Frontal cortex (tissue), 4 donors: ENCODE measurements around the gene DSCAM. TPM values are rescaled to one million over a fixed set of nuclear protein-coding genes. Genes with fewer than 3 reads are reported as not detected.
A peak's percentile ranks its signal among the peaks of the same experiment; 100 is the strongest.
"Not testable (repeated sequence)": the region's sequence is repeated elsewhere in the genome, so short reads cannot be mapped to it uniquely, and the experiment has no call there.

Experiments used
- DNase-seq, 2 donors: peaks; one replicate each; pipeline ENCODE4 v3.0.0; 2012; ENCODE audit warnings: low spot score in 2 of 2
- FAIRE-seq: peaks from 2 replicates; lab custom pipeline; 2012; peaks lifted over from hg19 to GRCh38; lab: Jason Lieb, UNC
- total RNA-seq: library from RNA; depleted of rRNA; stranded (reverse); fragments of >200 nt; gene quantifications from one replicate; pipeline ENCODE4 v1.2.3, GENCODE V29; 2014
- donor health status: control.
- donor health status: control.
- donor health status: control.

DSCAM gene, protein sequence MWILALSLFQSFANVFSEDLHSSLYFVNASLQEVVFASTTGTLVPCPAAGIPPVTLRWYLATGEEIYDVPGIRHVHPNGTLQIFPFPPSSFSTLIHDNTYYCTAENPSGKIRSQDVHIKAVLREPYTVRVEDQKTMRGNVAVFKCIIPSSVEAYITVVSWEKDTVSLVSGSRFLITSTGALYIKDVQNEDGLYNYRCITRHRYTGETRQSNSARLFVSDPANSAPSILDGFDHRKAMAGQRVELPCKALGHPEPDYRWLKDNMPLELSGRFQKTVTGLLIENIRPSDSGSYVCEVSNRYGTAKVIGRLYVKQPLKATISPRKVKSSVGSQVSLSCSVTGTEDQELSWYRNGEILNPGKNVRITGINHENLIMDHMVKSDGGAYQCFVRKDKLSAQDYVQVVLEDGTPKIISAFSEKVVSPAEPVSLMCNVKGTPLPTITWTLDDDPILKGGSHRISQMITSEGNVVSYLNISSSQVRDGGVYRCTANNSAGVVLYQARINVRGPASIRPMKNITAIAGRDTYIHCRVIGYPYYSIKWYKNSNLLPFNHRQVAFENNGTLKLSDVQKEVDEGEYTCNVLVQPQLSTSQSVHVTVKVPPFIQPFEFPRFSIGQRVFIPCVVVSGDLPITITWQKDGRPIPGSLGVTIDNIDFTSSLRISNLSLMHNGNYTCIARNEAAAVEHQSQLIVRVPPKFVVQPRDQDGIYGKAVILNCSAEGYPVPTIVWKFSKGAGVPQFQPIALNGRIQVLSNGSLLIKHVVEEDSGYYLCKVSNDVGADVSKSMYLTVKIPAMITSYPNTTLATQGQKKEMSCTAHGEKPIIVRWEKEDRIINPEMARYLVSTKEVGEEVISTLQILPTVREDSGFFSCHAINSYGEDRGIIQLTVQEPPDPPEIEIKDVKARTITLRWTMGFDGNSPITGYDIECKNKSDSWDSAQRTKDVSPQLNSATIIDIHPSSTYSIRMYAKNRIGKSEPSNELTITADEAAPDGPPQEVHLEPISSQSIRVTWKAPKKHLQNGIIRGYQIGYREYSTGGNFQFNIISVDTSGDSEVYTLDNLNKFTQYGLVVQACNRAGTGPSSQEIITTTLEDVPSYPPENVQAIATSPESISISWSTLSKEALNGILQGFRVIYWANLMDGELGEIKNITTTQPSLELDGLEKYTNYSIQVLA (N-terminal part only)
- 11.8 TPM for total RNA-seq

DNA sequence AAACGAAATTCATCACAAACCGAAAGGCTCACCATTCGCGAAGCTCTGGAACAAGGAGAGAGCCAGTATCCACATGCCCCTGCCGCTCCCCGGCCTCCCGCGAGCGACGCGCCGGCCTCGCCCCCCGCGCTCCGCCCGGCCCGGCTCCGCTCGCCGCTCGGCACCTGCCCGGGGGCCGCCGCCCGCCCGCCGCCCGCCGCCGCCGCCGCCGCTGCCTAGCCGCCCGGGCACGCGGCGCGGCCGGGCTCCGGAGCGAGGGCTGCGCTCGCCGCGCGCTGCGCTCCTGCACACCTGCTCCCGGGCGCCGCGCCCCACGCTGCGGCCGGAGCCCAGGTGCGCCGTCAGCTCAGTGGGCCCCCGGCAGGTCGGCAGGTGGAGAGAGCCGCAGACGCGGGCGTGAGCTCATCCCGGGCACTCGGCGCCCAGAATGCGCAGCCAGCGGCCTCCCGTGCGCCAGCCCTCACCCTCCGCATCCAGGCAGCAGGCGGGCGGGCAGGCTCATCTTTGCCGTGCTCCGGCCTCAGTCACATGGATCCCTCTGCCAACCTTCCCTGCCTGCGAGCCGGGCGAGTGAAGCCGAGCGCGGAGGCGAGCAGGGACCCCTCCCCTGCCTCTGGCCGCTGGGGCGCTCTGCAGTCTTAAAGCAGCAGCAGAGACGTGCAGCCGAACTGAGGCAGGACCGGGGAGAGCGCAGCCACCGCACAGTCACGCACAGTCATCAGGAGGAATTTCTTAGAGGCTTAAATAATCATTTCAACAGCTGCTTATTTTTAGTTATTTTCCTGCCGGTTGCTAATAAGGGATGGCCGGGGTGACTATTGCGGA, at the start of gene DSCAM:
Gene DSCAM, minus strand, starts transcription at position 572 of the 825 bp plus-strand sequence. Its CDS starts 497 bp downstream, at position 75.
- no peak for FAIRE-seq

DNA sequence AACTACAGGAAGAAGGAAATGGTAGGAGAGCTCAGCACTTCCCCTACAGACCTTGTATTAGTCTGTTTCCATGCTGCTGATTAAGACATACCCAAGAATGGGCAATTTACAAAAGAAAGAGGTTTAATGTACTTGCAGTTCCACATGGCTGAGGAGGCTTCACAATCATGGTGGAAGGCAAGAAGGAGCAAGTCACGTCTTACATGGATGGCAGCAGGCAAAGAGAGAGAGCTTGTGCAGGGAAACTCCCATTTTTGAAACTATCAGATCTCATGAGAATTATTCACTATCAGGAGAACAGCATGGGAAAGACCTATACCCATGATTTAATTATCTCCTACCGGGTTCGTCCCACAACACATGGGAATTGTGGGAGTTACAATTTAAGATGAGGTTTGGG, 48.7 kb upstream of the DSCAM start:
- not testable (repeated sequence) for FAIRE-seq, DNase-seq

More for the DNA sequence above, at the start of gene DSCAM:
- DNase-seq = no peak

DNA sequence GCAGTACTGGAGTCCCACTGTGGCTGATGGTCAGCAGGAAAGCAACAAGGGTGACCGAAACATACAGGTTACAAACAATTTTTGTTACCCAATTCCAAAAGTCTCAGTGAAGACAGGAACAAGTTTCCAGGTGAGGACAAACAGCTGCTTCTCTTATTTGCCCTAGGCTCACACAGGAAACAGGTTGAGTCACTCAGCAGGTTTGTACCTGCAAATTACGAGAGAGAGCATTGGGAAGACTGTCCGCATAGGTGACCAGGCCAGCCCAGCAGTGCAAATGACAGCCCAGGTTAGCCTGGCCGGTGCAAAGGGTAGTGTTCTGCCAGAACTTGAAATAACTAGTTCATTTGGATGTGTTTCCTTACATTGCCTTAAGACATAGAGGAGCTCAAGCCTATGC, 40.0 kb upstream of the DSCAM start:
- FAIRE-seq (no peak), DNase-seq (no peak)

DNA sequence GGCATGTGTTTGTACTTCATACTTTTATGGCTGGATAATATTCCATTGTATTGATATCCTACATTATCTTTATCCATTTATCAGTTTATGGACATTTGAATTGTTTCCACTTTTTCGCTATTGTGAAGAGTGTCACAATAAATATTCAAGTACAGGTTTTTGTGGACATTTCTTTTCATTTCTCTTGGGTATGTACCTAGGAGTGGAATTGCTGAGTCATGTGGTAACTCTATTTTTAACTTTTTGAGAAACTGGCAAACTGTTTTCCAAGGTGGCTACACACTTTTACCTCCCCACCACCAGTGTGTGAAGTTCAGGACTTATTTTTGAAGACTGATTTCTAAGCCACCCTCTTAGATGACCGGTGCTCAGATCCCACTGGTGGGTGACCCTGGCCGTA, 39.0 kb upstream of the DSCAM start:
- DNase-seq = no peak
- FAIRE-seq = no peak

GRCh38 chr21:40882192-40882915, 35.4 kb upstream of the DSCAM start:
- FAIRE-seq = no peak
- DNase-seq = no peak

DNA sequence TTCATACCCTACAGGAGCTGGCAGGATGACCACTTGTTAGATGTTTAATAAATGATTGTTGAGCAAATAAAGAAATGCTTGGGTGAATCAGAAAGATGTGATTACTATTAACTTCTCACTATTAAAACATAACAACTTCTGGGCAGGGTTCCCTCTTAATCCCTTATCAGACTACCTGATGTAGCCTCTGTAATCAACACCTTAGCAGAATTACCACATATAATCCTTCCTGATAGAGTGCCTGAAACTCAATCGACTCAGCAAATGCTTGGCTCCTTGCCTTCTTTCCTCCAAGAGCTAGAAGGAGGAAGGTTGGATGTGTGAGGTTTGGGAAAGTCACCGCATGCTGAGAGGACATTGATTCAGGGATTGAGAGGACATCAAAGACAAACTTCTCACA, 34.8 kb upstream of the DSCAM start:
- no peak for FAIRE-seq

DNA sequence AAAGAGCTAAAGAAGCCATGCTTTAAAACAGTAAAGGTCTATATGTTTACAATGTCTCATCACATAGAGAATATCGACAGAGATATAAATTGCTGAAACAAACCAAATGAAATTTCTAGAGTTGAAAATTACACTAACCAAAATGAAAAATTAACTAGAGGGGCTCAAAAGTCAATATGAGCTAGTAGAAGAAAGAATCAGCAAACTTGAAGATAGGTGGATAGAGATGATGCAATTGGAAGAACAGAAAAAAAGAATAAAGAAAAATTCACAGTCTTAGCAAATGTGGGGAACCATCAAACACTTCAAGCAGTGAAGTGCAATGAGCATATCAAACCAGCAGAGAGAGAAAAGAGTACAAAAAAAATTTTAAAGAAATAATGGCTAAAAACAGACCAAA, 24.1 kb upstream of the DSCAM start:
- DNase-seq = no peak
- FAIRE-seq = no peak

More for the DNA sequence above, 34.8 kb upstream of the DSCAM start:
- no peak for DNase-seq

DNA sequence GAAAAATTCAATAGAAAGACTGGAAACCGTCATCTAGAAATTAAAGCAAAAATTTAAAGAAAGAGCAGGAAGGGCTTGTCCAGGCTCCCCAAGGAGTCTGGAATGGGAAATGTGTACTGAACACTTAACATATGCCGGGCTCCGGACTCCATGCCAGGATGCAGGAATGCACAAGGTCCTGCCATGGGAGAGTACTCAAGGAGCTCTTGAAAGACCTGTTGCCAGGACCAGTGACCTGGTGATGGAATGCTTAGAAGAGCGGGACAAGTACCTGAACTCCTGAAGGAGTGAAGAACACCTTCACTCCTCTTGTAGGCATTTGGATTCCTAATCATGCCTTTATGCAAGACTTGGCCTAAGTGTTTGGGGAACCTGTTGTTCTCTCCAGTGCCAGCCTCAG, 16.9 kb upstream of the DSCAM start:
- DNase-seq (no peak), FAIRE-seq (no peak)

- FAIRE-seq (no peak), DNase-seq (no peak)
Measured at GRCh38 chr21:40858517-40858916, 11.6 kb upstream of the DSCAM start.

GRCh38 chr21:40853956-40854688, 7.2 kb upstream of the DSCAM start:
- no peak for DNase-seq
- no peak for FAIRE-seq

DNA sequence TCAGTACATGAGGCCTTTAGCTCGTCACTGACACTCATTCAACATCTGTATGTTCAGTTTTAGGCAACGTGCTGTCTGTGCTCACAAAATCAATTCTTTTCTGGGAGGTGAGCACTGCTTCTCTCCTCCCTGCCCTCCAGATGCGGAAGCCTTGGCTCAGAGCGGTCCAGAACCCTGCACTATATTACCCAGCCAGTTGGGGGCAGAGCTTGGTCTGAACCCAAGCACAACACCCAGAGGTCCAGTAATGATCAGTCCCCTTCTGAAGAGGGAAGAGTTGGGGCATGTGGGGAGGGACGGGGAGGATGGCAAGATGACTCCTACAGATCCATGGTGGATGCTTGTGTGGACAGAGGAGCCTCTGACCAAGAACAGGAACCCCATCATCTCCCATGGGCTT, 5.6 kb upstream of the DSCAM start:
- DNase-seq (no peak), FAIRE-seq (no peak)

GRCh38 chr21:40851749-40852148, 4.8 kb upstream of the DSCAM start:
- no peak for FAIRE-seq
- DNase-seq = no peak

DNA sequence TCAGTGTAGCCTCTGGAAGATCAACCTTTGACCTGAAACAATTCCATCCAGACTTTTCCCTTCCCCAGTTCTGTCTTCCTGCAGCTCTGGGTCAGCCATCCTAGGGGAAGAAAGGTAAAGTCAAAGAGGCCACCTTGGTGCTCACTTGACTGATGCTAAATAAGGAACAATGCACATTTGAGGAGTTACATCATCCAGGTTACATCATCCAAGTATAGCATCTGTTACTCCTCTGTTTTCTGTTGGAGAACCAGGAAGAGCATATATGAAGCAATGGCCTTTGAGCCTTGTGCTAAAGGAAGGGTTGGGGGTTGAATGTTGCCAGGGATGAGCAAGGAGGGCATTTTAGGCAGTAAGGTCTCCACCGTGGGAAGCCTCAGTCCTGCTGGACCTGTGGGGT, 3.1 kb upstream of the DSCAM start:
- no peak for DNase-seq
- FAIRE-seq = no peak

DNA sequence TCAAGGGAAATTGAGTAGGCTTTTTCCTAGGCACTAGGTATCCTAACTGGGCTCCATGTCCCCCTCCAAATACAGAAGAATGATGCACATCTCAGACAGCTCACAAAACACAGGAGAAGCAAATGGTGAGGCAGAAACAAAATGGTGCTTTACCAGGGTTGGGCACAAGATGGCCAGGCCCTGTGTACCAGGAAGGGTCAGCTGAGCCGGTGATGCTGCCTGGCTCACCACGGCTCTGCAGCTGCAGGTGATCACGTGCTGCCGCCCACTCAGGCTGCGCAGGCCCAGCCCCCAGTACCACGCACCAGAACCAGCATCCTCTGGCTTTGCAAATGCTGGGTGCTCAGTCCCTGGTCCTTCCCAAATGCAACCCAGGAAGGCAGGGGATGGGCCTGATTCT, 993 bp upstream of the DSCAM start:
- DNase-seq (peak in 1 of 2 donors; percentile 33), FAIRE-seq (no peak)

DNA sequence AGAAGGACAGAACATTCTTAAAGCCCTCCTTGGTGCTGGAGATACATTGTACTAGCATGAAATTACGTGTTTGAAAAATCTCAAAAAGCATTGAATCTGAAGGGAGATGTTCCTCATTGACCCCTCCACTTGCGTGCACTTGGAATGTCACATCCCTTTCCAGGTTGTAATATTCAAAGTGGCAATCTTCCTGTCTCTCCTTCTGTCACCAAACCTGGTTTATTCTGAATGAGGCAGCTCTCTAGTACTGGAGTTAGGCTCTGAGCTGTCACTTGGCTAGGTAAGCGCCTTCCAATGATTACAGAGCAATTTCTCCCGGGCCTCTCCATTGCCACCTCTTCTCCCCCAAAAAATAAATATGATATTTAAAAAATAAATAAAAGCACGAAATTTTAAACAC, 855 bp downstream of the DSCAM start:
- FAIRE-seq (no peak), DNase-seq (no peak)

DNA sequence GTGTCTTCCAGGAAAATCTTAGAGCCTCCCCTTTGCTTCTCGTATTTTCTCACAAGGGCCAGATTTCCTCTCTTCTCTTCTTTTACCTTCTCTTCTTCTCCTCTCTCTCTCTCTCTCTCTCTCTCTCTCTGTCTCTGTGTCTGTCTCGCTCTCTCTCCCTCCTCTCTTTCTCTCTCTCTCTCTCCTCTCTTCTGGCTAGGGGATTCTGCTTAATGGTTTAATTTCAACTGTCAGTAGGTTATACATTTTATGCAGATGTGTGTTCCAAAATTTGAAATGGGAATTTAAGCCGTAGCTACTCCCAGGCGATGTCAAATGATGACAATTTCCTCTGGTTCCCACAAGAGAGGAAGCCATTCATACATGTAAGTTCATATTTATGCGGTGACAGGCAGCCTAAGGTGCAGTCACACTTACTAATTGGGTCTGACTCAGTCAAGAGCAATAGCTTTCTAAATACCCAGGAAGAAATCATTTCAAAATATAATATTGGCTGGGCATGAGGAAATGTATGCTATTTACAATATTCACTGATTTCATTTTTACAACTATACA, 1.4 kb downstream of the DSCAM start:
- FAIRE-seq (no peak), DNase-seq (no peak)

- FAIRE-seq (no peak), DNase-seq (no peak)
Measured at GRCh38 chr21:40844935-40845334, 2.0 kb downstream of the DSCAM start.

DNA sequence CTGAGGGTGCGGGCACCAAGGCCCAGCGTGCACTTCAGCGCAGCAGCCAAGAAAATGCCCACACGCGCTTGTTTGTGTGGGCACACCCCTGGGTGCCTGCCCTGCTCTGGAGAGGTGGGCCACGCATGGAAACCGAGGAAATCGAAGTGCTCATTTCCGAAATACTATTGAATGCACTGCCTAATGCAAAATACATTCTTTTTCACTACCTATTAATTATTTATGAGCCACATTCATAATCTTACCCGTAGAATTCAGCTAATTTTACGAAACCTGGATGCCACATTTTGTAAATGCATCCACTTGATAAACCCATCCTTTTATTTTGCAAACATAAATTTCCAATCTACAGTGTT, 4.8 kb downstream of the DSCAM start:
- FAIRE-seq (no peak), DNase-seq (no peak)
